Measurements from ENCODE around the gene AFF4. TPM values are rescaled to one million over a fixed set of nuclear protein-coding genes. Genes with fewer than 3 reads are reported as not detected.
"Not testable (repeated sequence)": the region's sequence is repeated elsewhere in the genome, so short reads cannot be mapped to it uniquely, and the experiment has no call there.

Gene AFF4
- total and polyA plus RNA-seq, 9 of the 15 experiments (the other 6 are each of a cell fraction or from before 2014, with no cell fraction given): 1.7 to 25.8 (median 17.9) TPM

- H4K20me1 ChIP-seq (replicated peaks; ENCODE audit: control insufficient read depth, insufficient read depth, low read length): no peaks in the 10 kb centered on the region
- no peak for ATAC-seq
- CTCF ChIA-PET (ENCODE audit: low intra/inter-chr PET ratio): no interaction called here
- no peak for TF ChIP-seq ZNF695 (CRISPR knock-in tag; IDR thresholded peaks at IDR 0.05)
- TF ChIP-seq LCOR (CRISPR knock-in tag; IDR thresholded peaks at IDR 0.05): no peak
- TF ChIP-seq ZNF589 (CRISPR knock-in tag; IDR thresholded peaks at IDR 0.05; ENCODE audit: low read depth): no peak
- TF ChIP-seq ZNF212 (CRISPR knock-in tag; IDR thresholded peaks at IDR 0.05): no peak
- no peak for TF ChIP-seq RBM17 (IDR thresholded peaks at IDR 0.05; ENCODE audit: borderline replicate concordance, low read depth, low read length)
- no peak for TF ChIP-seq PHF20 (IDR thresholded peaks at IDR 0.05; ENCODE audit: partially characterized antibody)
- TF ChIP-seq ZNF121 (CRISPR knock-in tag; conservative IDR thresholded peaks at IDR 0.05): peak; percentile 66
- no peak for TF ChIP-seq ZC3H4 (CRISPR knock-in tag; IDR thresholded peaks at IDR 0.05; ENCODE audit: borderline replicate concordance)
- 22% methylated on average over 3 of the region's 3 CpGs for WGBS (ENCODE audit: insufficient coverage, low coverage, missing lambda C conversion rate)
- in situ Hi-C loops (cut with MboI): no loop called here
- POLR2A ChIA-PET: interaction anchor here (0.6 to 3.0 kb wide), 3 partner anchors 10 to 324 kb away, joined by 3 to 17 read pairs (median 3); partner anchors contain the start of genes GDF9 and UQCRQ
- BruUV-seq (replicated peaks): no TSS peak
- H3K27ac ChIP-seq (ENCODE audit: extremely low read depth, low read depth, low read length): no peak overlapping the region
- peaks cover 0 to 2% of the 10 kb centered on the region in 2 experiments; a peak in 2 of 5 replicates for H3K4me1 ChIP-seq (replicated peaks in 1 of 2; ENCODE audit: control insufficient read depth in 2 of 2, insufficient read depth in 2 of 2, low read length in 2 of 2)
- no peak for DNase-seq (ENCODE audit: extremely low read depth in 1 of 4, low spot score in 3 of 4)
- no peaks in the 10 kb centered on the region for H3K9me1 ChIP-seq (ENCODE audit: control insufficient read depth, insufficient read depth, low read length)
- H3K4me2 ChIP-seq (ENCODE audit: insufficient read depth, low read length): no peak overlapping the region
- H3K79me2 ChIP-seq (ENCODE audit: control insufficient read depth, insufficient read depth, low read length): no peaks in the 10 kb centered on the region
- intact Hi-C loops (cut with micrococcal nuclease): no loop called here
- H2AFZ ChIP-seq (ENCODE audit: low read depth, low read length): no peak overlapping the region
- no peak overlapping the region for H3K9ac ChIP-seq (ENCODE audit: insufficient read depth in 1 of 2, low read depth in 2 of 2, low read length in 2 of 2)
- H3K4me3 ChIP-seq: no peak overlapping the region
- no peaks in the 10 kb centered on the region for H3K9me3 ChIP-seq (replicated peaks; ENCODE audit: control insufficient read depth, insufficient read depth, low read depth, low read length)
- no peaks in the 10 kb centered on the region for H3K27me3 ChIP-seq (ENCODE audit: control insufficient read depth in 2 of 2, insufficient read depth in 2 of 2, low read length in 2 of 2)
- H3K36me3 ChIP-seq (ENCODE audit: control insufficient read depth, insufficient read depth, low read length): no peaks in the 10 kb centered on the region
- FAIRE-seq: no peak
Measured at GRCh38 chr5:132856011-132856410, 107.4 kb downstream of the AFF4 start.

- CTCF ChIA-PET (ENCODE audit: low intra/inter-chr PET ratio); BruUV-seq (replicated peaks); H3K9me3 ChIP-seq (replicated peaks; ENCODE audit: control insufficient read depth, insufficient read depth, low read depth, low read length); ATAC-seq; in situ Hi-C loops (cut with MboI); H3K36me3 ChIP-seq (ENCODE audit: control insufficient read depth, insufficient read depth, low read length); DNase-seq (ENCODE audit: extremely low read depth in 1 of 4, low spot score in 3 of 4); H2AFZ ChIP-seq (ENCODE audit: low read depth, low read length); H3K4me2 ChIP-seq (ENCODE audit: insufficient read depth, low read length); FAIRE-seq; intact Hi-C loops (cut with micrococcal nuclease); H4K20me1 ChIP-seq (replicated peaks; ENCODE audit: control insufficient read depth, insufficient read depth, low read length); H3K4me1 ChIP-seq (replicated peaks in 1 of 2; ENCODE audit: control insufficient read depth in 2 of 2, insufficient read depth in 2 of 2, low read length in 2 of 2); H3K27ac ChIP-seq (ENCODE audit: extremely low read depth, low read depth, low read length); H3K79me2 ChIP-seq (ENCODE audit: control insufficient read depth, insufficient read depth, low read length); H3K4me3 ChIP-seq; H3K9ac ChIP-seq (ENCODE audit: insufficient read depth in 1 of 2, low read depth in 2 of 2, low read length in 2 of 2); H3K27me3 ChIP-seq (ENCODE audit: control insufficient read depth in 2 of 2, insufficient read depth in 2 of 2, low read length in 2 of 2); H3K9me1 ChIP-seq (ENCODE audit: control insufficient read depth, insufficient read depth, low read length): not testable (repeated sequence)
- WGBS (ENCODE audit: insufficient coverage, low coverage, missing lambda C conversion rate): 73% methylated on average over 5 of the region's 5 CpGs
- POLR2A ChIA-PET: interaction anchor here (0.5 to 3.0 kb wide), 8 partner anchors 11 to 1106 kb away, joined by 3 to 17 read pairs (median 4); partner anchors contain the start of genes GDF9 and UQCRQ
Measured at GRCh38 chr5:132854992-132855391, 108.4 kb downstream of the AFF4 start.

Data from K562 (cell line).